Mesothelial cell of epicardium (in vitro differentiated cells): ENCODE measurements around the gene DCAF6. TPM values are rescaled to one million over a fixed set of nuclear protein-coding genes. Genes with fewer than 3 reads are reported as not detected.

Experiments used
- DNase-seq, 2 experiments: peaks; one replicate each; pipeline ENCODE4 v3.0.0; 2021; ENCODE audit warnings: low spot score in 2 of 2; ENCODE audit not compliant: unreplicated experiment in 2 of 2
- H3K27ac Mint-ChIP-seq: 2 replicates; pipeline ENCODE4 v1.8.0; 2021; ENCODE audit warnings: mixed read lengths
- H3K27me3 Mint-ChIP-seq: 2 replicates; pipeline ENCODE4 v1.8.0; 2021; ENCODE audit warnings: low read depth, mixed read lengths
- H3K36me3 Mint-ChIP-seq: 2 replicates; pipeline ENCODE4 v1.8.0; 2021; ENCODE audit warnings: mixed read lengths
- H3K4me1 Mint-ChIP-seq: 2 replicates; pipeline ENCODE4 v1.8.0; 2021; ENCODE audit warnings: mixed read lengths
- H3K4me3 Mint-ChIP-seq: 2 replicates; pipeline ENCODE4 v1.8.0; 2021; ENCODE audit warnings: mild to moderate bottlenecking, moderate library complexity, mixed read lengths
- H3K9me3 Mint-ChIP-seq: 2 replicates; pipeline ENCODE4 v1.8.0; 2021; ENCODE audit warnings: mixed read lengths
- CTCF ChIP-seq: fragments of 200-600 bp; sonication (generic); IDR thresholded peaks from one replicate; pipeline ENCODE4 v1.5.0; 2021; ENCODE audit warnings: antibody characterized with exemption; ENCODE audit not compliant: unreplicated experiment
- total RNA-seq: library from RNA; stranded (reverse); gene quantifications from 3 replicates; pipeline ENCODE4 v1.2.1, GENCODE V29; 2021

The DCAF6 gene
- total RNA-seq, 1 donor from 2014 or later = 34.0 TPM

DNA sequence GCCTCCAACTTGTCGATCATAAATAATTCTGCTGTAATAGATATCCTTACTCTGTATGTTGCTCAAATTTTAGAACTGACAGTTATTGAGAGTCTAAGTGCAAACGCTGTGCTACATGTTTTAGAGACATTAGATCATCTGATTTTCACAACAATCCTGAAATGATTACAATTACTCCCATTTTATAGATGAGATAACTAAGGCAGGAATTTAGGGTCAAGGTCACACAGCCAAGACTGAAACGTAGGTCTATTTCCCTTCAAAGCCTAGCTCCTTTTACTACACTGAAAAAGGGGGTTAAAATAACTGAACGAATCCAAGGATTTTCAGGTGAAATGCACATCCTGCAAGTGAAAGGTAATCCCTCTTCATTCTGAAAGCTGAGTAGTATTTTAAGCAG, 2.7 kb upstream of the DCAF6 start:
- no peak for TF ChIP-seq CTCF
- H3K9me3 Mint-ChIP-seq = no peaks in the 10 kb centered on the region
- H3K4me3 Mint-ChIP-seq = no peak overlapping the region
- DNase-seq = no peak
- H3K36me3 Mint-ChIP-seq = no peaks in the 10 kb centered on the region
- H3K27me3 Mint-ChIP-seq = no peaks in the 10 kb centered on the region
- H3K4me1 Mint-ChIP-seq = peaks cover 27% of the 10 kb centered on the region
- H3K27ac Mint-ChIP-seq = no peak overlapping the region

DNA sequence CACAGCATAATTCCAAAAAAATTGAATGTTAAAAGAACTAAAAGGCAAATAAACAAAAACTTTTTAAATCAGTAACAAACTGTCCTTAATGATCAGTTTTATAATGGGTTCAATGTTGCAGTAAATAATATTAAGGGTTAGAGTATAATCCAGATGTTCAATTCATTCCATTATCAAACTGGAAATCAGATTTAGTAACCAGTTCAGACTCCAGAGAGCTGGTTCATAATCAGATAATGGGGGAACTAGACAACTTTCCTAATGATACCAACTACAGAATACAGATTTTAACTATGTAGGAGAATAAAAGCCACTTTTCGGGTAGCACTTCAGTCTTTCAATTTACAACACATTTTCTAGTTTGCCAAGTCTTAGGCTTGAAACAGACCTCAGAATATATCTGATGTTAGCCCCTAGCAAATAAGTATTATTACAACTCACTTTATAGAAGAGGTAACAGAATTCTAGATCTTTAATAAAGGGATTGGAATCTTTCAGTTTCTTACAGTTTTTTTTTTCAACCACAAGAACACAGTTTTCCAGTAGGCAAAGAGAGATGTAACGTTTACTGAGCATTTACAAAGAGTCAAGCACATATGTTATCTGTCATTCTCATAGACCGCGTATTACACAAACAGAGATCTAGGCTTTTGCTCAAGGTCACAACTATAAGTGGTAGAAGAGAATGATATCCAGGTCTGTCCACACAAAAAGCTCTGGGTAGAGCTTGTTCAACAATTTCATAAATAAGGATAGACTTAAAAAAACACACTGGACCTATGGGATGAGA, 1.9 kb upstream of the DCAF6 start:
- DNase-seq = no peak
- Mint-ChIP-seq H3K9me3 (no peaks in the 10 kb centered on the region), H3K4me3 (peak overlapping the region; percentile 81), H3K27me3 (no peaks in the 10 kb centered on the region), H3K27ac (peak overlapping the region; percentile 100), H3K36me3 (no peaks in the 10 kb centered on the region), H3K4me1 (peaks cover 29% of the 10 kb centered on the region)
- no peak for TF ChIP-seq CTCF

GRCh38 chr1:167935216-167936067, 1.0 kb upstream of the DCAF6 start:
- Mint-ChIP-seq H3K9me3 (no peaks in the 10 kb centered on the region), H3K36me3 (no peaks in the 10 kb centered on the region)

GRCh38 chr1:167936930-167937708, 636 bp downstream of the DCAF6 start, which contains the start of gene MPC2:
MPC2 (minus strand) TSS chr1:167937072; CDS start chr1:167935841, 1,231 bp downstream.
- Mint-ChIP-seq H3K36me3 (no peaks in the 10 kb centered on the region), H3K27me3 (no peaks in the 10 kb centered on the region), H3K27ac (peak within 1 kb of the TSS; percentile 100), H3K4me3 (peak within 1 kb of the TSS; percentile 81), H3K9me3 (no peaks in the 10 kb centered on the region), H3K4me1 (peaks cover 29% of the 10 kb centered on the region)
- TF ChIP-seq CTCF = no peak
- DNase-seq = peak; percentile 43 to 72

More at GRCh38 chr1:167935216-167936067, 1.0 kb upstream of the DCAF6 start:
- DNase-seq = no peak
- Mint-ChIP-seq H3K4me1 (peaks cover 29% of the 10 kb centered on the region), H3K27ac (peak overlapping the region; percentile 100), H3K27me3 (no peaks in the 10 kb centered on the region), H3K4me3 (peak overlapping the region; percentile 81)
- no peak for TF ChIP-seq CTCF

- no peaks in the 10 kb centered on the region for H3K9me3 Mint-ChIP-seq
- TF ChIP-seq CTCF = no peak
- H3K27ac Mint-ChIP-seq = peak overlapping the region; percentile 97
- H3K36me3 Mint-ChIP-seq = peaks cover 1% of the 10 kb centered on the region
- no peak for DNase-seq
- peak overlapping the region; percentile 81 for H3K4me3 Mint-ChIP-seq
- no peaks in the 10 kb centered on the region for H3K27me3 Mint-ChIP-seq
- H3K4me1 Mint-ChIP-seq = peaks cover 29% of the 10 kb centered on the region
These were observed 1.2 kb downstream of the DCAF6 start for GRCh38 chr1:167937709-167938010.
